NK-92 (cell line): Measurements from ENCODE around the gene TIAM1.

Experiments used
- DNase-seq: peaks from one replicate; lab custom pipeline; 2025; ENCODE audit not compliant: unreplicated experiment; lab: John Stamatoyannopoulos, UW

TIAM1 gene

GRCh38 chr21:31354122-31354521, 10.1 kb upstream of the TIAM1 start:
- DNase-seq: no peak

GRCh38 chr21:31352836-31353235, 8.8 kb upstream of the TIAM1 start:
- no peak for DNase-seq

- DNase-seq: no peak
These were observed 7.9 kb upstream of the TIAM1 start for GRCh38 chr21:31351960-31352359.

- DNase-seq: no peak
These were observed 7.4 kb upstream of the TIAM1 start for GRCh38 chr21:31351438-31351837.

GRCh38 chr21:31349208-31349607, 5.1 kb upstream of the TIAM1 start:
- no peak for DNase-seq

GRCh38 chr21:31348188-31348587, 4.1 kb upstream of the TIAM1 start:
- DNase-seq: no peak

- no peak for DNase-seq
These were observed 3.5 kb upstream of the TIAM1 start for GRCh38 chr21:31347435-31348032.

- no peak for DNase-seq
These were observed 2.3 kb upstream of the TIAM1 start for GRCh38 chr21:31346256-31346821.

- no peak for DNase-seq
These were observed 1.1 kb upstream of the TIAM1 start for GRCh38 chr21:31345136-31345535.

GRCh38 chr21:31343030-31343510, 991 bp downstream of the TIAM1 start:
- DNase-seq: no peak

GRCh38 chr21:31342348-31342747, 1.7 kb downstream of the TIAM1 start:
- no peak for DNase-seq

- DNase-seq: no peak
These were observed 3.0 kb downstream of the TIAM1 start for GRCh38 chr21:31340942-31341487.

GRCh38 chr21:31340514-31340913, 3.5 kb downstream of the TIAM1 start:
- no peak for DNase-seq

GRCh38 chr21:31339721-31340120, 4.3 kb downstream of the TIAM1 start:
- no peak for DNase-seq

- DNase-seq: no peak
These were observed 5.1 kb downstream of the TIAM1 start for GRCh38 chr21:31338908-31339368.

GRCh38 chr21:31337996-31338907, 5.8 kb downstream of the TIAM1 start:
- DNase-seq: no peak

GRCh38 chr21:31337086-31337485, 7.0 kb downstream of the TIAM1 start:
- no peak for DNase-seq

- no peak for DNase-seq
These were observed 7.4 kb downstream of the TIAM1 start for GRCh38 chr21:31336739-31337040.

GRCh38 chr21:31335957-31336738, 7.9 kb downstream of the TIAM1 start:
- DNase-seq: no peak

GRCh38 chr21:31334648-31335121, 9.4 kb downstream of the TIAM1 start:
- DNase-seq: no peak

- DNase-seq: no peak
These were observed 11.5 kb downstream of the TIAM1 start for GRCh38 chr21:31332525-31332924.
